Measurements from ENCODE around the gene PLXDC2. TPM values are rescaled to one million over a fixed set of nuclear protein-coding genes. Genes with fewer than 3 reads are reported as not detected.

Gene PLXDC2
- total RNA-seq, 1 experiment from 2014 or later = not detected

DNA sequence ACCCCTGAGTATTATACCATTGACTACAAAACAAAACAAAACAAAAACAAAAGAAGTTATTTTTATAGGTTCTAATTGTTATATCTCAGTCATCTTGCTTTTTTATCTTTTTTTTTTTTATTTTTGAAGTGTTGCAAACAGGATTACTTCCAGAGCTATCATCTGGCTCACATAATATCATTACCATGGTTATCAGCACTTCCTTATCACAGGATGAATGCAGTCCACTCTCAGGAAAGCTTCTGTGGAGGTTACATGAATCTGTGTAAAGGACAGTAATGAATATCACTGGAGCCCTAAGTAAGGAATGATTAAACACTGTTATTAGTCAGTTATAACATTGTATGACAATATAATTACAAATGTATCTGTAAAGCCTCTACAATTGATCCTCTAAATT is 451.5 kb downstream of the PLXDC2 start:
- H3K27me3 ChIP-seq (ENCODE audit: low read length) = no peaks in the 10 kb centered on the region
- intact Hi-C loops (cut with micrococcal nuclease) = no loop called here
- no TSS peak for BruUV-seq (replicated peaks)
- ATAC-seq (no peak), DNase-seq (no peak)
- no peaks in the 10 kb centered on the region for H3K79me2 ChIP-seq (ENCODE audit: low read length)
- POLR2A ChIA-PET (ENCODE audit: unreplicated experiment) = no interaction called here
- no peaks in the 10 kb centered on the region for H3K4me1 ChIP-seq (ENCODE audit: insufficient read depth, low read length)
- H3K27ac ChIP-seq (ENCODE audit: low read length) = no peak overlapping the region
- H3K36me3 ChIP-seq (ENCODE audit: low read depth, low read length) = no peaks in the 10 kb centered on the region
- H4K20me1 ChIP-seq (ENCODE audit: low read length) = no peaks in the 10 kb centered on the region
- no peak overlapping the region for H3K4me3 ChIP-seq (ENCODE audit: low read length)
- H3K9me2 ChIP-seq (replicated peaks; ENCODE audit: low read length) = no peaks in the 10 kb centered on the region
- no peak overlapping the region for H3K4me2 ChIP-seq (ENCODE audit: low read length)
- H3K9me3 ChIP-seq (ENCODE audit: low read length) = no peaks in the 10 kb centered on the region
- TF ChIP-seq, protein P1, sequence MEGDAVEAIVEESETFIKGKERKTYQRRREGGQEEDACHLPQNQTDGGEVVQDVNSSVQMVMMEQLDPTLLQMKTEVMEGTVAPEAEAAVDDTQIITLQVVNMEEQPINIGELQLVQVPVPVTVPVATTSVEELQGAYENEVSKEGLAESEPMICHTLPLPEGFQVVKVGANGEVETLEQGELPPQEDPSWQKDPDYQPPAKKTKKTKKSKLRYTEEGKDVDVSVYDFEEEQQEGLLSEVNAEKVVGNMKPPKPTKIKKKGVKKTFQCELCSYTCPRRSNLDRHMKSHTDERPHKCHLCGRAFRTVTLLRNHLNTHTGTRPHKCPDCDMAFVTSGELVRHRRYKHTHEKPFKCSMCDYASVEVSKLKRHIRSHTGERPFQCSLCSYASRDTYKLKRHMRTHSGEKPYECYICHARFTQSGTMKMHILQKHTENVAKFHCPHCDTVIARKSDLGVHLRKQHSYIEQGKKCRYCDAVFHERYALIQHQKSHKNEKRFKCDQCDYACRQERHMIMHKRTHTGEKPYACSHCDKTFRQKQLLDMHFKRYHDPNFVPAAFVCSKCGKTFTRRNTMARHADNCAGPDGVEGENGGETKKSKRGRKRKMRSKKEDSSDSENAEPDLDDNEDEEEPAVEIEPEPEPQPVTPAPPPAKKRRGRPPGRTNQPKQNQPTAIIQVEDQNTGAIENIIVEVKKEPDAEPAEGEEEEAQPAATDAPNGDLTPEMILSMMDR (conservative IDR thresholded peaks at IDR 0.05; ENCODE audit: low read depth, low read length) = no peak
- no peak for TF ChIP-seq EZH2 (IDR thresholded peaks at IDR 0.05; ENCODE audit: low read length, unreplicated experiment)
- no peak for TF ChIP-seq EZH2phosphoT487 (IDR thresholded peaks at IDR 0.05; ENCODE audit: borderline replicate concordance, low read length)
- H2AFZ ChIP-seq (ENCODE audit: low read length) = no peak overlapping the region
- no peaks in the 10 kb centered on the region for H3F3A ChIP-seq (ENCODE audit: low read length, unreplicated experiment)
- H3K9ac ChIP-seq (ENCODE audit: low read length) = no peak overlapping the region
- CTCF ChIA-PET = no interaction called here

DNA sequence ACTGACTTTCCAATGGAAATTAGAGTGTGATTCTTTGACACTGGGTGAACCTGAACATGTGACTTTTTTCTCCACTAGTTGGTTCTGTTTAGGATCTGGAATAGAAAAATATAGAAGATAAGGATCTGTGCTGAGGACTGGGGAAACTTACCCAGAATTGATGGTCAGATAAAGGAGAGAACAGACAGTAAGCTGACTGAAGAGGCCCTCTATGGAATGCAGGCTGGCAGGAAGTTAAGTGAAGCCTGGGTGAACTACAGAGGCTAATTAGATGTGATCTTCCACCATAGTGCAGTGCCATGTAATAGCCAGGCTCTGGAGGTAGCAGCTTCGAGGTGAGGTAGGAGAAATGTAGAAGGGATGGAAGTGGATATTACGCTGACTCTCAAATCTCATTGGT is 455.3 kb downstream of the PLXDC2 start:
- Histone ChIP-seq H3K4me3 (ENCODE audit: low read length) (no peak overlapping the region), H3K4me1 (ENCODE audit: insufficient read depth, low read length) (peaks cover 4% of the 10 kb centered on the region; the same call in 1 of the 2 replicates), H2AFZ (ENCODE audit: low read length) (no peak overlapping the region), H3K9me2 (replicated peaks; ENCODE audit: low read length) (no peaks in the 10 kb centered on the region), H4K20me1 (ENCODE audit: low read length) (no peaks in the 10 kb centered on the region), H3F3A (ENCODE audit: low read length, unreplicated experiment) (no peaks in the 10 kb centered on the region), H3K27ac (ENCODE audit: low read length) (no peak overlapping the region), H3K79me2 (ENCODE audit: low read length) (no peaks in the 10 kb centered on the region), H3K36me3 (ENCODE audit: low read depth, low read length) (no peaks in the 10 kb centered on the region), H3K9me3 (ENCODE audit: low read length) (no peaks in the 10 kb centered on the region), H3K9ac (ENCODE audit: low read length) (no peak overlapping the region), H3K4me2 (ENCODE audit: low read length) (no peak overlapping the region), H3K27me3 (ENCODE audit: low read length) (no peaks in the 10 kb centered on the region)
- ChIA-PET POLR2A (ENCODE audit: unreplicated experiment) (no interaction called here), CTCF (no interaction called here)
- no TSS peak for BruUV-seq (replicated peaks)
- intact Hi-C loops (cut with micrococcal nuclease) = no loop called here
- no peak for TF ChIP-seq EZH2phosphoT487 (IDR thresholded peaks at IDR 0.05; ENCODE audit: borderline replicate concordance, low read length)
- no peak for TF ChIP-seq EZH2 (IDR thresholded peaks at IDR 0.05; ENCODE audit: low read length, unreplicated experiment)
- ATAC-seq (no peak), DNase-seq (no peak)

DNA sequence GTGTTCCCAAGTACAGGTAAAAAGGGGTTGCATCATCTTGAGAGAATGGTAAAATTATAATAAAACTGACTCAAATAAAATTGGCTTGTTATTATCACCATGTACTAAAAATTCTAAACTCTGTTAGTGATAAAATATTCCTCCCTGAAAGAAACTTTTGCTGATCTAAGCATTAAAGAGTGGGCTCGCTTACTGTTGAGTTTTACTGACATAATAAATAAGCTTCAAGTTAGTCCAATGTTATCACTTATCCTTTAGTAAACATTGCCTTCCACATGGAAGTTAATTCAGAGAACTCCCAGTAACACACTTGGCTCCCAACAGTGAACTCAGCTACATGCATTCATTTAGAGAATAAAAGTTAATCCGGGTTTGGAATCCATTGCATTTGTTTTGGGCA is 456.4 kb downstream of the PLXDC2 start:
- TF ChIP-seq, protein P1 (conservative IDR thresholded peaks at IDR 0.05; ENCODE audit: low read depth, low read length) = no peak
- TF ChIP-seq EZH2phosphoT487 (IDR thresholded peaks at IDR 0.05; ENCODE audit: borderline replicate concordance, low read length) (no peak), EZH2 (IDR thresholded peaks at IDR 0.05; ENCODE audit: low read length, unreplicated experiment) (no peak)
- intact Hi-C loops (cut with micrococcal nuclease) = no loop called here
- Histone ChIP-seq H3K27ac (ENCODE audit: low read length) (no peak overlapping the region), H3K79me2 (ENCODE audit: low read length) (no peaks in the 10 kb centered on the region), H3K36me3 (ENCODE audit: low read depth, low read length) (no peaks in the 10 kb centered on the region), H3K4me1 (ENCODE audit: insufficient read depth, low read length) (peaks cover 4% of the 10 kb centered on the region; the same call in 1 of the 2 replicates), H3K9me2 (replicated peaks; ENCODE audit: low read length) (no peaks in the 10 kb centered on the region), H3K9me3 (ENCODE audit: low read length) (no peaks in the 10 kb centered on the region), H3K4me2 (ENCODE audit: low read length) (no peak overlapping the region), H3K4me3 (ENCODE audit: low read length) (no peak overlapping the region), H2AFZ (ENCODE audit: low read length) (no peak overlapping the region), H4K20me1 (ENCODE audit: low read length) (no peaks in the 10 kb centered on the region), H3F3A (ENCODE audit: low read length, unreplicated experiment) (no peaks in the 10 kb centered on the region), H3K9ac (ENCODE audit: low read length) (no peak overlapping the region), H3K27me3 (ENCODE audit: low read length) (no peaks in the 10 kb centered on the region)
- CTCF ChIA-PET = no interaction called here
- POLR2A ChIA-PET (ENCODE audit: unreplicated experiment) = no interaction called here
- no peak for ATAC-seq
- no TSS peak for BruUV-seq (replicated peaks)
- no peak for DNase-seq
